T-cell (primary cell): Measurements from ENCODE around the gene CFAP141. TPM values are rescaled to one million over a fixed set of nuclear protein-coding genes. Genes with fewer than 3 reads are reported as not detected.

Experiments
- ATAC-seq, 4 experiments: fragments of 200-7000 bp in 3 of 4; fragments of 150-1000 bp in 1 of 4; cut with Tn5 transposase; replicated peaks in 1 of 4; 1 replicate in 3 of 4; 2 replicates in 1 of 4; pipeline ENCODE4 v1.10.0; 2021; ENCODE audit warnings: moderate library complexity in 3 of 4, mild to moderate bottlenecking in 2 of 4, moderate number of reproducible peaks in 1 of 4
- CTCF ChIA-PET, 2 donors: fragments of 300-600 bp; sonication (Branson Sonifier 250); formaldehyde crosslinking; loops; one replicate each; lab custom pipeline; 2022; ENCODE audit warnings: antibody characterized with exemption in 2 of 2; lab: Charles Lee
- POLR2A ChIA-PET, 2 donors: fragments of 300-600 bp; sonication (Branson Sonifier 250); formaldehyde crosslinking; loops; one replicate each; lab custom pipeline; 2022; ENCODE audit warnings: antibody characterized with exemption in 2 of 2; lab: Charles Lee
- DNase-seq, 35 experiments: peaks; one replicate each; pipeline versions ENCODE4 v3.0.0 to v3.0.0-alpha.2; 2013 to 2023
- H3K27ac ChIP-seq: one replicate; pipeline ENCODE4 v1.5.1; 2013; ENCODE audit warnings: low read length
- H3K27me3 ChIP-seq, 2 experiments: replicated peaks in 1 of 2; 1 replicate in 1 of 2; 2 replicates in 1 of 2; pipeline versions ENCODE4 v1.6.1 to v1.7.0; 2013; ENCODE audit warnings: low read length in 1 of 2, mixed read lengths in 1 of 2; ENCODE audit not compliant: control insufficient read depth in 2 of 2, insufficient read depth in 2 of 2; ENCODE audit errors: extremely low read depth in 1 of 2
- H3K36me3 ChIP-seq, 2 donors: 1 replicate in 1 of 2; 2 replicates in 1 of 2; pipeline versions ENCODE4 v1.6.1 to v1.7.0; 2013; ENCODE audit warnings: low read length in 1 of 2; ENCODE audit not compliant: control insufficient read depth in 2 of 2, insufficient read depth in 1 of 2; ENCODE audit errors: extremely low read depth in 1 of 2
- H3K4me1 ChIP-seq, 2 experiments: 1 replicate in 1 of 2; 2 replicates in 1 of 2; pipeline versions ENCODE4 v1.6.1 to v1.7.0; 2013; ENCODE audit warnings: low read length in 2 of 2, mixed read lengths in 1 of 2; ENCODE audit not compliant: insufficient read depth in 2 of 2, control insufficient read depth in 1 of 2; ENCODE audit errors: extremely low read depth in 1 of 2
- H3K4me3 ChIP-seq, 2 donors: 1 replicate in 1 of 2; 2 replicates in 1 of 2; pipeline versions ENCODE4 v1.5.1 to v1.7.0; 2013; ENCODE audit warnings: mild to moderate bottlenecking in 2 of 2, low read length in 1 of 2, moderate library complexity in 1 of 2; ENCODE audit not compliant: control insufficient read depth in 1 of 2; ENCODE audit errors: extremely low read depth in 1 of 2
- H3K9me3 ChIP-seq: 2 replicates; pipeline ENCODE4 v1.7.0; 2013
- H3K27ac Mint-ChIP-seq, 2 donors: one replicate each; pipeline ENCODE4 v1.8.0; 2020 to 2021; ENCODE audit warnings: mild to moderate bottlenecking in 2 of 2, mixed read lengths in 2 of 2
- H3K27me3 Mint-ChIP-seq, 2 donors: one replicate each; pipeline ENCODE4 v1.8.0; 2021 to 2022; ENCODE audit warnings: mixed read lengths in 2 of 2
- H3K36me3 Mint-ChIP-seq: one replicate; pipeline ENCODE4 v1.8.0; 2021; ENCODE audit warnings: mixed read lengths
- H3K4me1 Mint-ChIP-seq, 3 donors: one replicate each; pipeline ENCODE4 v1.8.0; 2020 to 2022; ENCODE audit warnings: mixed read lengths in 3 of 3, mild to moderate bottlenecking in 1 of 3
- H3K4me3 Mint-ChIP-seq, 3 donors: one replicate each; pipeline ENCODE4 v1.8.0; 2020 to 2022; ENCODE audit warnings: mild to moderate bottlenecking in 3 of 3, mixed read lengths in 3 of 3, moderate library complexity in 3 of 3
- H3K9me3 Mint-ChIP-seq, 3 donors: one replicate each; pipeline ENCODE4 v1.8.0; 2020 to 2022; ENCODE audit warnings: mixed read lengths in 3 of 3
- WGBS: methylation state at CpG from one replicate; pipeline ENCODE4 v1.1.5; 2013; ENCODE audit warnings: missing lambda C conversion rate; ENCODE audit not compliant: insufficient coverage; 5-methylcytosine and 5-hydroxymethylcytosine counted together
- total RNA-seq, 35 experiments: library from RNA in 6 of 35; stranded (reverse) in 6 of 35; fragments of 120-200 nt in 1 of 35; gene quantifications; one replicate each; pipeline versions ENCODE4 v1.2.1 to v1.2.4 and lab custom pipeline; 2013 to 2026

Gene CFAP141
- total RNA-seq, 5 donors from 2014 or later (not counting 1 experiment from before 2014, with no cell fraction given) = not detected

DNA sequence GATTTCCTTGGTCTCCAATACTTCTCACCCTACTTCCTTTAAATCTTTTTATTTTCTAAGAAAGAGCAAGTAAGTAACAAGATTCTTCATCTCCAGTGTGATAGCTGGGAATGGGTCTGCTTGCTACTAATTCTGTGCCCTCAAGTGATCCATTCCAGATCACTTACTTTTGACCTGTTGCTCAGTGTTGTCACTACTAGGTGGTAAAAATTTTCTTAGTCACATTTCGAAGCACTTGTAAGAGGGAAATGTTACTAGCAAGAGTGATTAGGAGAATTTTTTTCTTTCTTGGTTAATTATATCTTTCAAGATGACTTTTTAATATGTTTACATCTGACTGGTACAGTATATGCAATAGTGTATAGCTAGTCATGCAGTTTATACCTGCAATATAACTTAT is 16.8 kb upstream of the CFAP141 start:
- H3K9me3 ChIP-seq = no peaks in the 10 kb centered on the region
- ChIA-PET CTCF (interaction anchor here in 1 of 2 donors (1.0 to 1.2 kb wide), 2 partner anchors 112 to 1716 kb away, joined by 3 read pairs; no protein-coding TSS in a partner anchor), POLR2A (interaction anchor here (0.6 to 1.1 kb wide), 4 partner anchors 64 to 1649 kb away, joined by 3 to 5 read pairs (median 3); partner anchors contain the start of gene CHTOP (in 1 of the 2))
- Mint-ChIP-seq H3K4me3 (peak overlapping the region; percentile 88 to 99 (median 96)), H3K27me3 (no peaks in the 10 kb centered on the region), H3K4me1 (peaks cover 70 to 78% (median 73%) of the 10 kb centered on the region in 3 donors), H3K27ac (peak overlapping the region; percentile 68 to 99), H3K9me3 (no peaks in the 10 kb centered on the region), H3K36me3 (peaks cover 38% of the 10 kb centered on the region)
- peaks cover 26 to 32% of the 10 kb centered on the region in 2 experiments for H3K4me1 ChIP-seq
- no peak overlapping the region for H3K4me3 ChIP-seq
- no CpG with 5 or more reads among the region's 1 CpG for WGBS
- peak overlapping the region; percentile 96 for H3K27ac ChIP-seq
- no peak for DNase-seq
- no peak for ATAC-seq
- H3K27me3 ChIP-seq = no peaks in the 10 kb centered on the region
- H3K36me3 ChIP-seq = peaks cover 0 to 37% of the 10 kb centered on the region in 2 donors

DNA sequence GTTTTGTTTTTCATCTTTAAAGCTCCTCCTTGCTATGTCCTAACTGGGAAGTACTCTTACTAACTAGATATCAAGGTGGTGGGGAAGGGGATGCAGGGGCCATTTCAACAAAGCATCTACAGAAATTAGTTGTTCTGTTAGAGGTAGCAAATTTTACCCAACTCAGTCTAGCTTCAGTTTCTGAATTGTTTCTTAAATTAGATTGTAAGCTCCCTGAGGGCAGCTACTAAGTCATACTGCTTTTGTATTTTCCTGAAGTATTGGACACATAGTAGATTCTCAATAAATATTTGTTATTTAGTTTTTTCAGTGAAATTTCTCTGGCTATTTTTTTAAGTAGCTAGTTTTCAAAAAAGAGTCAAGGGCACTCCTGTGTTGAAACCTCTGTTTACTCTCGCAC is 16.4 kb upstream of the CFAP141 start:
- POLR2A ChIA-PET = interaction anchor here (0.6 to 1.1 kb wide), 3 partner anchors 64 to 1126 kb away, joined by 3 to 5 read pairs (median 3); partner anchors contain the start of gene CHTOP (in 1 of the 2)
- Mint-ChIP-seq H3K9me3 (no peaks in the 10 kb centered on the region), H3K27me3 (no peaks in the 10 kb centered on the region), H3K4me3 (peak overlapping the region; percentile 88 to 99 (median 96)), H3K27ac (peak overlapping the region; percentile 98 to 99), H3K4me1 (peaks cover 74 to 80% (median 77%) of the 10 kb centered on the region in 3 donors), H3K36me3 (peaks cover 38% of the 10 kb centered on the region)
- H3K27me3 ChIP-seq = no peaks in the 10 kb centered on the region
- no CpG with 5 or more reads among the region's 1 CpG for WGBS
- no peak overlapping the region for H3K4me3 ChIP-seq
- H3K9me3 ChIP-seq = no peaks in the 10 kb centered on the region
- CTCF ChIA-PET = interaction anchor here in 1 of 2 donors (0.8 to 1.0 kb wide), 2 partner anchors 29 to 1716 kb away, joined by 3 read pairs; no protein-coding TSS in a partner anchor
- peaks cover under 1 to 36% of the 10 kb centered on the region in 2 donors for H3K36me3 ChIP-seq
- DNase-seq (no peak), ATAC-seq (no peak)
- peaks cover 30 to 35% of the 10 kb centered on the region in 2 experiments for H3K4me1 ChIP-seq
- peak overlapping the region; percentile 96 for H3K27ac ChIP-seq

DNA sequence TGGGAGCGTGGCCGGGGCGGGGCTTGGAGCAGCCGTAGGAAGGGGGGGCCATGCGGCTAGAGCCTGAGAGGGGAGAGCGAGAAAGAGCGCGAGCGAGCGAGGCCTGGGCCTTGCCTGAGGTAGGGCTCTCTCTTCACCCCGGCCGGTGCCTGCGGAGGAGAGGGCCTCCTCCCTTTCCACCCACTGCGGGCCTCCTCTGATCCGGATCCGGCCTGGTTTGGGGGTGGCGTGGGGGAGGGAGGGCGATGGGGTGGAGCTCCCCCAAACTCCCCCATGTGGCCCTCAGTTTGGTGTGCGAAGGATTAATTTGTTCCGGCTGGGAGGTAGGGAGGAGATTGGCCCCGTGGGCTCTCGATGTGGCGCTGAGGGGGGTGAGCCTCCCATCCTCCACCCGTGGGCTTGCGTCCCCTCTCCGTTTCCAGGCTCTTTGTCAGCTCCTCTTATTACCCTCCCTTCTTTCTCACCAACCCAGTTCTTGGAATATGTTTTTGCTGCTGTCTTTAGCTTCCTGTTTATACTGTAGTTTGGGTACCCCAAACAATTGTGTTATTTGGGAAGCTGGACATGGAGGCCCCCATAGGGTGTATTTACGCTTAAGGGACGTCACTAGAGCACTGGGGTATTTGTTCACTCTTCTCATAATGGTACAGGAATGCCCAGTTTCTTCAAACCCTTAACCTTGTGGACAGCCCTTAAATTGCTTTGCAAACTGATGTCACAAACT is 15.3 kb upstream of the CFAP141 start:
- Mint-ChIP-seq H3K36me3 (peaks cover 37% of the 10 kb centered on the region), H3K27me3 (no peaks in the 10 kb centered on the region), H3K4me3 (peak overlapping the region; percentile 88 to 99 (median 96)), H3K27ac (peak overlapping the region; percentile 98 to 99), H3K9me3 (no peaks in the 10 kb centered on the region), H3K4me1 (peaks cover 76 to 80% (median 77%) of the 10 kb centered on the region in 3 donors)
- DNase-seq (peak; percentile 49 to 81 (median 73)), ATAC-seq (peak; percentile 42 to 50 (median 49))
- WGBS = no CpG with 5 or more reads among the region's 28 CpGs
- Histone ChIP-seq H3K27ac (peak overlapping the region; percentile 96), H3K4me1 (peaks cover 35% of the 10 kb centered on the region in 2 experiments), H3K4me3 (peak overlapping the region; percentile 41 to 96), H3K27me3 (no peaks in the 10 kb centered on the region), H3K9me3 (no peaks in the 10 kb centered on the region), H3K36me3 (peaks cover 6 to 32% of the 10 kb centered on the region in 2 donors)
- ChIA-PET POLR2A (interaction anchor here (0.5 to 1.5 kb wide), 3 partner anchors 64 to 549 kb away, joined by 3 to 4 read pairs (median 3); partner anchors contain the start of gene INTS3 (in 1 of the 2)), CTCF (interaction anchor here in 1 of 2 donors (0.5 to 1.9 kb wide), 5 partner anchors 22 to 114 kb away, joined by 3 to 9 read pairs (median 5); partner anchors contain the start of gene HAX1)

DNA sequence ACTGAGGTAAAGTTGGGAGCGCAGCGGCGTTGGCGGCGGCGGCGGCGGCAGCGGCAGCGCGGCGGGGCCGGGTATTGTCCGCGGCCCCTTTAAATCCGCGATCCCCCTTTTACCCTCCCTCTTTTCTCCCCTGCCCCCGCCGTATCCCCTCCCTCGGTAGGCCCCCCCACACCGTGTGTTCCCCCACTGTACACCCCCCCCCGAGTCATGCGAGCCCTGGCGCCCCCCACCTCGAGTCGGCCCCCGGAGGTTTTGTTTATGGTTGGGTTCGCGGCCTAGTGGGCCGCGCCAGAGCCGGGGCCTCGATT is 14.8 kb upstream of the CFAP141 start:
- no peak for ATAC-seq
- Histone ChIP-seq H3K4me1 (peaks cover 35 to 36% of the 10 kb centered on the region in 2 experiments), H3K36me3 (peaks cover 6 to 31% of the 10 kb centered on the region in 2 donors), H3K27ac (peak overlapping the region; percentile 96), H3K4me3 (peak overlapping the region; percentile 41 to 96), H3K9me3 (no peaks in the 10 kb centered on the region), H3K27me3 (no peaks in the 10 kb centered on the region)
- ChIA-PET POLR2A (interaction anchor here in 1 of 2 donors (0.6 to 1.5 kb wide), 4 partner anchors 41 to 265 kb away, joined by 3 to 4 read pairs (median 3); no protein-coding TSS in a partner anchor), CTCF (interaction anchor here (0.5 to 2.3 kb wide), 7 partner anchors 22 to 115 kb away, joined by 3 to 9 read pairs (median 5); partner anchors contain the start of gene HAX1 (in 1 of the 2))
- peaks cover 32% of the 10 kb centered on the region for H3K36me3 Mint-ChIP-seq
- peak overlapping the region; percentile 88 to 99 (median 96) for H3K4me3 Mint-ChIP-seq
- no CpG with 5 or more reads among the region's 33 CpGs for WGBS
- no peaks in the 10 kb centered on the region for H3K27me3 Mint-ChIP-seq
- H3K9me3 Mint-ChIP-seq = no peaks in the 10 kb centered on the region
- H3K27ac Mint-ChIP-seq = peak overlapping the region; percentile 98 to 99
- no peak for DNase-seq
- peaks cover 74 to 78% (median 77%) of the 10 kb centered on the region in 3 donors for H3K4me1 Mint-ChIP-seq

DNA sequence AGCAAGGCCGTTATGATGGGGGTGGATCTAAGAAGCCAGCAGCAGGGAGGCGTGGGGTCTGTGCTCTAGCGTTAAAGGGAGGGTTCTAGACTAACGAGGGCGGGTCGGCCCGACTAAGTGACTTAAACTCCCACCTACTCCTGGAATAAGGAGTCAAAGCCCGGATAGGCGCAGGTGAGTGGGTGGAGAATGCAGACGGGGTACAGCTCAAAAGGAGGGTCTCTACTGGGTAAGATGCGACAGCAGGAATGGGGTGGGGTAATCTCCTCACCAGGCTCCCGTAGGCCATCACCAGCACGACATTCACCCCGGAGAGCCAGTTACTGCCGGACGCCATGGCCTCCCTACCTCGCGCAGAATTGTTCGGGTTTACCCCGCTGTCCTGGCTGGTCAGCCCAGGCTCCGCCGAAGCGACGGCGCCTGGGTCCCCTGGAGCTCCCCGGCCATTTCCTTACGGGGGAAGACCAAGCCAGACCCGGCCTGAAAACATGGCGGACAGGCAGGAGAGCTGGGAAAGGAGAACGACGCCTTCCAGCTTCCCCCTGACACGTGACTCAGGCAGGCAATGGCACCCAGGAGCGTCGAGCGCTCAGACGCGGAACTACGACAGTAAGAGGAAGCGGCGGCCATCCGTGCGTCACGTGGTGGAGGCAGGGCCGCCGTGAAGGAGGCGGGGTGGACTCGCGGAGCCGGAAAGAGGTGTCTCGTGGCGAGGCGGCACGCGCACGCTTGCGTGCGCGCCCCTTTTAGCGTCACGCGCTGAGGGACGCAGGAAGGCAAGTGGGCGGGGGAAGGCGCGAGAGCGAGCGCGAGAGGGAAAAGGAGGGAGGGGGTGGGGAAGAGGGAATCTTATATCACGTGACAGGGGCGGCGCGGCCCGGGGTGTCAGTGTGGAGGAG is 14.2 kb upstream of the CFAP141 start, which contains the start of gene UBAP2L:
TSS of gene UBAP2L (plus strand) at position 885 of the 899 bp plus-strand sequence. CDS start 4,169 bp downstream, outside the sequence.
- Mint-ChIP-seq H3K36me3 (peaks cover 27% of the 10 kb centered on the region), H3K27me3 (no peaks in the 10 kb centered on the region), H3K9me3 (no peaks in the 10 kb centered on the region), H3K4me3 (peak within 1 kb of the TSS; percentile 88 to 99 (median 96)), H3K27ac (peak within 1 kb of the TSS; percentile 98 to 99), H3K4me1 (peaks cover 70 to 74% (median 71%) of the 10 kb centered on the region in 3 donors)
- POLR2A ChIA-PET = interaction anchor here (0.6 to 1.9 kb wide), 6 partner anchors 40 to 585 kb away, joined by 3 to 9 read pairs (median 4); partner anchors contain the start of gene RPS27 (in 1 of the 2)
- peak; percentile 89 to 92 (median 90) for ATAC-seq
- under 1% methylated on average over 59 of the region's 73 CpGs for WGBS
- peak; percentile 97 to 99 (median 99) for DNase-seq
- Histone ChIP-seq H3K4me3 (peak within 1 kb of the TSS; percentile 96 to 100), H3K27me3 (no peaks in the 10 kb centered on the region), H3K36me3 (peaks cover 6 to 27% of the 10 kb centered on the region in 2 donors), H3K9me3 (no peaks in the 10 kb centered on the region), H3K27ac (peak within 1 kb of the TSS; percentile 96), H3K4me1 (peaks cover 35 to 36% of the 10 kb centered on the region in 2 experiments)
- CTCF ChIA-PET = interaction anchor here (0.6 to 2.3 kb wide), 6 partner anchors 21 to 339 kb away, joined by 3 to 9 read pairs (median 6); partner anchors contain the start of gene HAX1 (in 1 of the 2)
